GM19463 (cell line): ENCODE results near the gene APOL6.

ENCODE experiments used
- ATAC-seq: cut with Tn5 transposase; IDR thresholded peaks from one replicate; pipeline ENCODE4 v1.9.1; 2021; ENCODE audit warnings: mild to moderate bottlenecking, moderate library complexity; ENCODE audit not compliant: unreplicated experiment

Gene APOL6, protein sequence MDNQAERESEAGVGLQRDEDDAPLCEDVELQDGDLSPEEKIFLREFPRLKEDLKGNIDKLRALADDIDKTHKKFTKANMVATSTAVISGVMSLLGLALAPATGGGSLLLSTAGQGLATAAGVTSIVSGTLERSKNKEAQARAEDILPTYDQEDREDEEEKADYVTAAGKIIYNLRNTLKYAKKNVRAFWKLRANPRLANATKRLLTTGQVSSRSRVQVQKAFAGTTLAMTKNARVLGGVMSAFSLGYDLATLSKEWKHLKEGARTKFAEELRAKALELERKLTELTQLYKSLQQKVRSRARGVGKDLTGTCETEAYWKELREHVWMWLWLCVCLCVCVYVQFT

GRCh38 chr22:35648066-35649025 lies at the start of gene APOL6:
TSS of gene APOL6 (plus strand) at chr22:35648446. CDS start at chr22:35656426, 7,980 bp downstream.
- no peak for ATAC-seq

GRCh38 chr22:35599364-35599763 lies 48.9 kb upstream of the APOL6 start:
- ATAC-seq = no peak

DNA sequence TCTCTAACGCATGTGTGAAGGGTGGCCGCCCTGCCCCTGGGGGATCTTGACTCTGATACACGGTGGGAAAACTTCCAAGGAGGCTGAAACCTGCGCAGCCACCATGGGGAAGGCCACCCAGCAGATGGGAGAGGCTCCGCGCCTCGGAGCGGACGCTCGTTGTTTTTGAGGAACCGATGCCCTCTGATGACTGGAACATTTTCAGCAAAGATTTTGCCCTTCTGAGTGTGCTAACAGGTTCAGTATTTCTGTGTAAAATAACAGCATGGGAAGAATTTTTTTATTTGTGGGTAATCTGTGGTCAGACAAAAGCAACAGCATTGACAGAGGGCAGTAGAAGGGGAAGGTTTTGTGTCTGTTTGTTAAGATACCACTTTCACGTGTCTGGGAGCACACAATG lies 47.8 kb upstream of the APOL6 start:
- no peak for ATAC-seq

DNA sequence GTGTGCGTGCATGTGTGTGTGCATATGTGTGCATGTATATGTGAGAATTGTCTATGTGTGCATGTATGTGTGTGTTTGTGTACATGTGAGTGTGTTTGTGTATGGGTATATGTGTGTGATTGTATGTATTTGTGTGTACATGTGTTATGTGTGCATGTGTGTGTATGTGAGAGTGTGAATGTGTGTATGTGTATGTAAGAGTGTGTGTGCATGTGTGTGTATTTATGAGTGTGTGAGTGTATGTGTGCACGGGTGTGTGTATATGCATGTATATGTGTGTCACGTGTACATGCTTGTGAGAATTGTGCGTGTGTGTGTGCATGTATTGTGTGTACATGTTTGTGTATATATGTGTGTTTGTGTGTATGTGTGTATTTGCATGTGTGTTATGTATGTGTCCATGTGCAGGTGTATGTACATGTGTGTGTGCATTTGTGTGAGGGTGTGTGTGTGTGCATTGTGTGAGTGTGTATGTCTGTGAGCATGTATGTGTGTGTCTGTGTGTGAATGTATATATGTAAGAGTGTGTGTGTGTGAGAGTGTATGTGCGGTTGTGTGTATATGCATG lies 47.1 kb upstream of the APOL6 start:
- ATAC-seq = no peak

GRCh38 chr22:35601743-35602615 lies 46.3 kb upstream of the APOL6 start:
- no peak for ATAC-seq

DNA sequence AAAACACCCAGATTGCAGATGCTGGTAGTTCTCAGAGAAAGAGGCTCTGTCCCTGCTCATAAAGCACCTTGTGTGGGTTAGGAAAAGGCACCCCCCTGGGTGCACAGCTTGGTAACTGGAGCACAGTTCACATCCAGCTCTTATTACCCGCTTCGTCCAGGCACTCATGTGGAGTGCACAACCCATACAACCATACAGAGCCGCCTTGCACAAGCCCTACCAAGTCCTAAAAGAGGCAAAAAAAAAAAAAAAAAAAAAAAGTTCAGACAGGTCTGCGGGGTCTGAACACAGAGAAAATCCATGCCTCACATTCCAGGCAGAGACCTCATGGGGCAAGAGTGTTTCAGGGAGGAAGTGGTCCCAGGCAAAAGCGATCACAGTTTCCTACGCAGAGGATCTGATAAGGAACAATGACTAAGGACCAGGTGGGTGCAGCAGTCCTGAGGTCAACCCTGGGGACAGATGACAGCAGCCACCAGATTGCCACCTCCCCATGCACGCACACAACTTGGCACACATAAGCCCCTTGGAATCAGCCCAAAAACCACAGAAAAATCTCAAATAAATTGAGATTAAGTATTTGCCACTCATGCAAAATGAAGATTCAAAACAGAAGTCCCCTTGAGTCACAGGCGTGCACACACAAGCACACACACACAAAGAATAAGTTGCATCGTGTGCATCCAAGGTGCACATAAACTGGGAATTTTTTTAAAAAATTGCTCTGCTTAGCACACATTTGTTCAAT lies 43.5 kb upstream of the APOL6 start:
- no peak for ATAC-seq

DNA sequence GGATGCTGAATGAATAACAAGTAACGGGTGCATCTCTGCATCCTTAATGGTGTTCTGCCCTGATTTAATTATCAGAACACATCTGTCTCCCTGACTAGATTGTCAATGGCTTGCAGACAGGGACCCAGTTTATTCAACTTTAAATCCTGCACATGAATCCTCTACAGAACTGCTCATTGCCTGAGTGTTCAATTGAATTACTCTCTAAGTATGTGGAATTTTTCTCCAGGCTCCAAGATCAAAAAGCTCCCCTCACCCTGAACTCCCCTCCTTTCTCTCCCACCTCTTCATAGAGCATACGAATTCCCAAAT lies 42.9 kb upstream of the APOL6 start:
- ATAC-seq = no peak

DNA sequence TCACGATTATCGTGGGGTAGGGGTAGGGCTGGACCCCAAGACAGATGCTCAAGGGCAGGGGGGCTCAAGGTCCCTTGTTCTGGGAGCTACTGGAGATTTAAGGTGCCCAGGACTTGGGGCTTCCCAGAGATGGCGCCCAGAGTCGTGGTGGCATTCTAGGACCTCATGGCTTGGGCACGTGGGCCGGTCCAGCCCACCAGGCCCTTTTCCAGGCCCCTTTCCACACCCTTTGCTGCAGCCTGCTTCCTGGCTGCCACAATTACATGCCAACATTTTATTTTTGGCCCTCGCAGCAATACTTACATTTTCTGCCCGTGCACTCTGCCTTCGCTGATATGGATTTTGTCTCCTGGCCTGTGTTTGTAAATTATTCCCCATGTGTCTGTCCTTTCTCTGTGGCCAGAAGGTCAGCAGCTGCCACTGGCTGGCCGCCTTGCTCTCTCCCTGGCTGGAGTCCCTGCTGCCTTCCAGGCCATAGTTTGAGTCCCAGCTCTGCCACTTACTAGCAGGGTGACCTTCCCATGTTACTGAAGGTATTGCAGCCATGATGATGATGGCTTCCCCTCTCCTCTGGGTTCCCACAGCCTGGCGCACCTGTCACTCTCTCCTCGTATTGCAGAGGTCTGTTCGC lies 42.3 kb upstream of the APOL6 start:
- no peak for ATAC-seq

DNA sequence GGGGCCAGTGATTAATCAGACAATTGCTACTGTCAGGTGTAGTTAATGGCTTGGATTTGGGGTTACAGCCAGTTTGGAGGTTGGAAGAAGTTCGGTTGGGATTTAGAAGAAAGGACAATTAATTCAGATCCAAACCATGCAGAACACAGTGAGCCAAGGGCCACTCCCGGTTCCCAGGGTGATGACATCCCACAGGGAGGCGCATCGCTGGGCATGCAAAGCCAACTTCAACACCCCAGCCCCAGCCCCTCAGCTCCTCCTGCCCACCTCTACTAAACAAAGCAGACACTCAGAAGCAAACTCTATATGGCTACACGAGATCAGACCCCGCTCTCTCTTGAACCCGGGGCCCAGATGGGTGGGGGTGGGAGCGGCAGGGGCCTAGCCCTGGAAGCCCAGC lies 41.3 kb upstream of the APOL6 start:
- ATAC-seq = no peak

DNA sequence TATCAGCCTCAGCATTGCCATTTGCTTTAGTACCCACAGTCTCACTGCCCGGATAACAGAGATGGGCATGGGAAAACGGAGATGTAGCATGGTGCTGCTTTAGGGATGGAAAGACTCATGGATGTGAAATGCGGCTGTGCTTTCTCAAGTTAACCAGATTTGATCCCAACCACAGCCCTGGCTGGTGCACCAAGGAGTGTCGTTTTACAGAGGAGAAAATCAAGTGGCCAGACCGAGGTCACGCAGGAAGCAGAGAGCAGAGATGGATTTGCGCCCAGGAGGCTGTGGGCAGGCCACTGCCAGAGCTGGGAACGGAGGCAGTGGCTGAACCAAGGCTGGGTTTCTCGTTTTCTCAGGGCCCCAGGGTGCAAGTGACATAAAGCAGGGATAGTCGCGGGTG lies 40.2 kb upstream of the APOL6 start:
- no peak for ATAC-seq

DNA sequence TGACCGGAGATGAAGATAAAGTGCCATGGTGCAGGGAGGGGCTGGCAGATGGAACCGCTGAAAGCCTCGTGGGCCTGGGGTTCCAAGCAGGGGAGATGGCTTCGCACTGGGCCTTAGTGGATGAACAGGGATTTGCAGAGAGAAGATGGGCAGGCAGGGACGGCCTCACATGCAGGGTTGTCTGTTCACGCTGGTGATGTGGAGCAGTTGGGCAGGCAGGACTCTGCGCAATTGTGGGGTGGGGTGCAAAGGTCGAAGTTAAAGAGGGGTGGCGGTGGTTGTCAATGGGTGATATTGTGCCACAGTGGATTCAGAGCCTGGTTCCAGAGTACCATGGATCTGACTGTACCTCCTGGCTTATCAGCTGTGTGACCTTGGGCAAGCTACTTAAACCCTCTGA lies 39.0 kb upstream of the APOL6 start:
- ATAC-seq = no peak

- no peak for ATAC-seq
Observed at GRCh38 chr22:35609761-35610160, 38.5 kb upstream of the APOL6 start.

DNA sequence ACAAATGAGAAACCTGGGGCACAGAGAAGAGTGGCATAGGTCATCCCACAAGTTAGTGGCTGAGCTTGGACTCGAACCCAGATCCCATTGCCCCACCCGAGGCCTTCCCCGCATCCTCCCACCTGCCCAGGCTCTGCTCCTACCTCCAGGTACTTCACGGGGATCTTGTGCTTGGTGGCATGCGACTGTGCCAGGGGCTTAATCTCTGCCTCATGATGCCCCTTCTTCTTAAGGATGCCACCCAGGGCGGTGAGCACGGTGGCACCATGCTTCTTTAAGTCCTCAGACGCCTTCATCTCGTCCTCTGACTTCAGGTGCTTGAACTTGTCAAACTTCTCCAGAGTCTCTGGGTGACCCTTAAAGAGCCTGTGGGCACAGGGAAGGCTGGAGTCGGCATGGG lies 37.5 kb upstream of the APOL6 start:
- no peak for ATAC-seq

- no peak for ATAC-seq
Observed at GRCh38 chr22:35611200-35611890, 36.9 kb upstream of the APOL6 start.

GRCh38 chr22:35611891-35612576 lies 36.2 kb upstream of the APOL6 start:
- ATAC-seq = no peak

DNA sequence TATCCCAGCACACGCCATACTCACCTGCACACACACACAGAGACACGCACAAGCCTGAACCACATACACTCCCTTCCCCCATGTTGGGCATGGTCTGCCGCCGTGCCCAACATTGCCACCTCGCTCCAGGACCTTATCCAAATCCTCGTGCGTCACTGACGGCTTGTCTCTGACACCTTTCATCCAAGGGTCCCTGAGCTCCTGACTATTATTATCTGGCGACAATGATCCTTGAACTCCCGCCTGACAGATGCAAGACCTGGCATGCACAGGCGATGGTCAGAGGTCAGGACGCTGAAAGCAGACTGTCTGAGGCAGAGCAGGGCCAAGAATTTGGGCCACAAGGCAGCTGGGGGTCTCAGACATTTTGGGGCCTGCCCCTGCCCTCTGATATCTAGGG lies 35.3 kb upstream of the APOL6 start:
- ATAC-seq = no peak

- ATAC-seq = no peak
Observed at GRCh38 chr22:35614404-35614803, 33.8 kb upstream of the APOL6 start.

DNA sequence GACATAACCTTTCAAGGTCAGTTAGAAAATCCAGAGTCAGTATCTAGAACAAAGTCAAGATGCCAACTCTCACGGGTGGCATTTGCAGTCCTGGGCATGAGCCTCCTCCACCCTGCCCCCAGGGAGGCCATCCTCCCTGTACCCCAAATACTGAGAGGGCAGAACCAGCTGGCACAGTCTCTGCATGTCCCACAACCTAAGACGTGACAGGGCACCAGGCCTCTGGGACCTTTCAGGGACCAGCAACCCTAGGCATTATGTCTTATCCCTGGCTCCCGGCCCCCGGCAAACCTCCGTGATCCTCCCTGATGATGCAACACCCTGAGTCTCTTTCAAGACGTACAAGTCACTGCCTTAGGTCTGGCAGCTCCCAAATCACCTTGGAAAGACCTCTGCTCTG lies 33.1 kb upstream of the APOL6 start:
- ATAC-seq = no peak

GRCh38 chr22:35616043-35616442 lies 32.2 kb upstream of the APOL6 start:
- no peak for ATAC-seq
